ENCODE results near the gene GRAMD4. TPM values are rescaled to one million over a fixed set of nuclear protein-coding genes. Genes with fewer than 3 reads are reported as not detected.
A peak's percentile ranks its signal among the peaks of the same experiment; 100 is the strongest.

GRAMD4 gene
- total and polyA plus RNA-seq, 10 of the 15 experiments (the other 5 are each of a cell fraction or from before 2014, with no cell fraction given): 0.21 to 45.5 (median 10.6) TPM

DNA sequence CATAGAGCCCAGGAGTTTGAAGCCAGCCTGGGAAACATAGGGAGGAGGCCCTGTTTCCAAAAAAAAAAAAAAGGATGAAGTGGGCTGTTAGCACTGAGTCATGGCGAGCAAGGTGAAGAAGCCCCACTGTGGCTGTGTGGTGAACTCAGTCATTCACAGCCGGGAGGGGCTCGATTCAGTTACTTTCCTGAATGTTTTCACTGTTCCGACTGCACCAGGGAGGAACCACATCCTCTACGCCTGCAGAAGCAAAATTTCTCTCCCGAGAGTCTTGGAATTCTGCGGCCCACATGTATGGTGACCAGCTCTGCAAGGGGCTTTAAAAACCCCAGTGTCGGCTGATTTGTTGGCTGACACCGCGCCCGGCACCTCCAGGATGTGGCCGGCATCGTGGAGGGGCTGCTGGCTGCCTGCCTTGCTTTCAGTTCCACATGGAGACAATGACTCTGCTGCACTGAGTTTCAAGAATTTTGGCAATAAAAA is 27.8 kb upstream of the GRAMD4 start (continued):
- TF ChIP-seq NFYA (IDR thresholded peaks at IDR 0.05; ENCODE audit: borderline replicate concordance, low read depth, low read length): no peak
- peak; percentile 63 for TF ChIP-seq CREB1 (IDR thresholded peaks at IDR 0.05; ENCODE audit: low read depth)
- no peak for TF ChIP-seq PAX8 (IDR thresholded peaks at IDR 0.05)
- no peak for TF ChIP-seq SREBF1 (IDR thresholded peaks at IDR 0.05; ENCODE audit: low read length)
- 0 out of 2 replicates have a peak, but pooled peaks have one; percentile 38 for TF ChIP-seq CHD2 (IDR thresholded peaks at IDR 0.05; ENCODE audit: borderline replicate concordance, low read depth, low read length)
- peak; percentile 69; the same call in 1 of the 2 replicates for TF ChIP-seq GATAD2B (conservative IDR thresholded peaks at IDR 0.05; ENCODE audit: low read depth)
- no peak; the same call in 1 of the 2 replicates for TF ChIP-seq SMARCA5 (IDR thresholded peaks at IDR 0.05)
- no peak for TF ChIP-seq CBX3 (IDR thresholded peaks at IDR 0.05; ENCODE audit: borderline replicate concordance, low read depth)
- TF ChIP-seq DPF2 (IDR thresholded peaks at IDR 0.05): peak; percentile 94
- TF ChIP-seq HDAC2 (IDR thresholded peaks at IDR 0.05): no peak
- no peak for TF ChIP-seq HDAC6 (IDR thresholded peaks at IDR 0.05; ENCODE audit: unreplicated experiment)
- no peak for TF ChIP-seq BRCA1 (IDR thresholded peaks at IDR 0.05; ENCODE audit: low read depth, low read length)
- TF ChIP-seq ZNF384 (IDR thresholded peaks at IDR 0.05; ENCODE audit: borderline replicate concordance, low read depth, low read length): peak; percentile 62; the same call in 1 of the 2 replicates
- TF ChIP-seq JUNB (IDR thresholded peaks at IDR 0.05): no peak; the same call in 1 of the 2 replicates
- no peak for TF ChIP-seq TCF7 (IDR thresholded peaks at IDR 0.05; ENCODE audit: borderline replicate concordance)
- TF ChIP-seq TCF3 (IDR thresholded peaks at IDR 0.05; ENCODE audit: borderline replicate concordance, insufficient read depth, low read depth, low read length): 0 out of 2 replicates have a peak, but pooled peaks have one; percentile 11
- TF ChIP-seq PAX5 (IDR thresholded peaks at IDR 0.05; ENCODE audit: borderline replicate concordance, low read depth, low read length): peak; percentile 21; the same call in 1 of the 2 replicates
- no peak for TF ChIP-seq POLR2AphosphoS2 (IDR thresholded peaks at IDR 0.05; ENCODE audit: low read depth, low read length)
- TF ChIP-seq RBBP5 (conservative IDR thresholded peaks at IDR 0.05): no peak
- peak; percentile 47 for TF ChIP-seq MEF2B (IDR thresholded peaks at IDR 0.05; ENCODE audit: partially characterized antibody, poor library complexity, severe bottlenecking)
- TF ChIP-seq ZNF592 (IDR thresholded peaks at IDR 0.05): no peak
- no peak for TF ChIP-seq E2F8 (IDR thresholded peaks at IDR 0.05; ENCODE audit: low read depth, partially characterized antibody)
- TF ChIP-seq ZZZ3 (IDR thresholded peaks at IDR 0.05; ENCODE audit: control insufficient read depth, insufficient read length, low read depth): no peak
- TF ChIP-seq, protein P1, sequence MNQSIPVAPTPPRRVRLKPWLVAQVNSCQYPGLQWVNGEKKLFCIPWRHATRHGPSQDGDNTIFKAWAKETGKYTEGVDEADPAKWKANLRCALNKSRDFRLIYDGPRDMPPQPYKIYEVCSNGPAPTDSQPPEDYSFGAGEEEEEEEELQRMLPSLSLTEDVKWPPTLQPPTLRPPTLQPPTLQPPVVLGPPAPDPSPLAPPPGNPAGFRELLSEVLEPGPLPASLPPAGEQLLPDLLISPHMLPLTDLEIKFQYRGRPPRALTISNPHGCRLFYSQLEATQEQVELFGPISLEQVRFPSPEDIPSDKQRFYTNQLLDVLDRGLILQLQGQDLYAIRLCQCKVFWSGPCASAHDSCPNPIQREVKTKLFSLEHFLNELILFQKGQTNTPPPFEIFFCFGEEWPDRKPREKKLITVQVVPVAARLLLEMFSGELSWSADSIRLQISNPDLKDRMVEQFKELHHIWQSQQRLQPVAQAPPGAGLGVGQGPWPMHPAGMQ (IDR thresholded peaks at IDR 0.05; ENCODE audit: borderline replicate concordance): peak; percentile 54; the same call in 1 of the 2 replicates
- no peak for TF ChIP-seq BMI1 (IDR thresholded peaks at IDR 0.05; ENCODE audit: borderline replicate concordance)
- TF ChIP-seq SREBF2 (IDR thresholded peaks at IDR 0.05; ENCODE audit: low read length): no peak
